ENCODE data around the gene CRYGS.

CRYGS gene

DNA sequence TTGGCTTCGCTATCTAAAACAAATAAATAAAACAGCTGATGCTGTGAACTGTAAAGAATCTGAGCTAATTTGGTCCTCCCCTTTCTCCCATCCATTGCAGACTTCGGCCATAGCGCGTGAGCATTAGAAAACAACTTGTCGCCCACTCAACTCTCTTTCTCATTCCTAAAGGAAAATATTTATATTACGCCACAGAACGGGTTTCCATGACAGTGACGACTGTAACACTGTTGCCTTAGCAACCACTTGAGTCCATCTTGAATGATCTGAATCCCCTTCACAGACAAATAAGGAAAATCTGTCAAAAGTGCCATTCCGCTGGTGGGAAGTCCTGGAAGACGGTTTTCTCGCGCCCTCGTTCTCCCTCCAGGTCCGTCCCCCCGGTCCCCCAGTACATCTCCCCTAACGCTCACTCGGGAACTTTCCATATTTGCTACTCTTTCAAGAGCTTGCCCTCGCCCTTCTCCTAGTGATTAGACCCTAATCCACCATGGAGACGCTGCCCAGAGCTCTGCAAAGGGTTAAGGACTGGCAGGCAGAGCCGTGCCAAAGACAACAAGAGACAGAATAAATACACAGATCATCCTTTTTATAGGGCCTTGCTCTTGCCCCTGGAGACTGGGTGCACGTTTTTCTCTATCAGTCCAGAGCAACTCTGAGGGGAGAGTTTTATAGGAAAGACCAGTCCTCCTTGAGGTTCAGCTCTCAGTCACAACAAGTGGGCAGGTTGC, 50.5 kb downstream of the CRYGS start:
- DNase-seq (ENCODE audit: low read depth): no peak

DNA sequence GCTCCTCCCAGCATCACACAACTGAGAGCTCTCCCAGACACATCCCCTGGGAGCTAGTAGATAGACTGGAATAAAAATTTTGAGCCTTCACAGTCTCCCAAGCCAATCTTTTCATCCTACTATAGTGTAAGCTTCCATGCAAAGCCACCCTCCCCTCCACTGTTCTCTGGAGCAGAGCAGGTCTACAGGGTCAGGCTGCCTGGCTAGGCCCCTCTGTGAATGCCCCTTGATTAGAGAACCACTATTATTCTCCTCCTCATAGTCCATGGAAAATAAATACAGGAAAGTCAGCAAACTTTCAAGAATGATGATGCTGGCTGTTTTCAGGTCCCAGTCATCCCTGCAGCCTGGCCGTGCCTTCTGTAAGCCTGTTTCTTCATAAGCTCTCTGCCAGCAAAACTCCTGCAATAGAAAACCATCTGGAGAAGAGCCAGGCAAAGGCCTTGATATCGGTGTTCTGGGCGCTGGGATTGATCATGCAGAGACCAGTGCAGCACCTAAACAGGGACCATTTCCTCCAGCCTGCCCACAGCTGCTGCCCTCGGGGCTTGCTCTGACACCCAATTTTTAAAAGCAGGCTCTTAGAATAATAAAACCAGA, 51.7 kb downstream of the CRYGS start:
- no peak for DNase-seq (ENCODE audit: low read depth)

DNA sequence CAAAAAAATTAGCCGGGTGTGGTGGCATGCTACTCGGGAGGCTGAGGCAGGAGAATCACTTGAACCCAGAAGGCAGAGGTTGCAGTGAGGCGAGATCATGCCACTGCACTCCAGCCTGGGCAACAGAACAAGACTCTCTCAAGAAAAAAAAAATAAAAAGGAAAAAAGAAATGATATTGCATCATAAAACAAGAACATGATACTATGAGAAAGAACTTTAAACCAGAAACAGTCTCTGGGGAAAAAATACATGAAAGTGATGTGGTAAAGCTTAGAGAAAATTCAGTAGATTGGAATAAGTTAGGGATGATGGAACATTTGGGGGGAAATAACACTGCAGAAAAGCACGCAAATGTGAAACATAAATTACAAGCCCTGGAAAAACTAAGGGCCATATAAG, 54.7 kb downstream of the CRYGS start:
- DNase-seq (ENCODE audit: low read depth): no peak

Data from fibroblast of the conjunctiva (primary cell).